Hepatocyte (in vitro differentiated cells): Measurements from ENCODE around the gene CKB. TPM values are rescaled to one million over a fixed set of nuclear protein-coding genes. Genes with fewer than 3 reads are reported as not detected.
A peak's percentile ranks its signal among the peaks of the same experiment; 100 is the strongest.

ENCODE experiments used
- DNase-seq: peaks from one replicate; pipeline ENCODE4 v3.0.0-alpha.2; 2016; ENCODE audit warnings: low spot score
- H2AFZ ChIP-seq: fragments of 200-600 bp; sonication (generic); 2 replicates; pipeline ENCODE4 v1.6.0; 2016; ENCODE audit warnings: antibody characterized with exemption, mild to moderate bottlenecking
- H3K27ac ChIP-seq: fragments of 200-600 bp; sonication (generic); 2 replicates; pipeline ENCODE4 v1.5.1; 2016; ENCODE audit warnings: mild to moderate bottlenecking
- H3K27me3 ChIP-seq: fragments of 200-600 bp; sonication (generic); 2 replicates; pipeline ENCODE4 v1.6.1; 2016
- H3K36me3 ChIP-seq: fragments of 200-600 bp; sonication (generic); replicated peaks from 2 replicates; pipeline ENCODE4 v1.5.1; 2016; ENCODE audit warnings: low read depth; ENCODE audit not compliant: insufficient read depth
- H3K4me1 ChIP-seq: fragments of 200-600 bp; sonication (generic); 2 replicates; pipeline ENCODE4 v1.5.1; 2016; ENCODE audit warnings: mild to moderate bottlenecking, moderate library complexity; ENCODE audit not compliant: insufficient read depth
- H3K4me2 ChIP-seq: fragments of 200-600 bp; sonication (generic); 2 replicates; pipeline ENCODE4 v1.6.0; 2016
- H3K4me3 ChIP-seq: fragments of 200-600 bp; sonication (generic); 2 replicates; pipeline ENCODE4 v1.5.1; 2016; ENCODE audit warnings: mild to moderate bottlenecking
- H3K79me2 ChIP-seq: fragments of 200-600 bp; sonication (generic); 2 replicates; pipeline ENCODE4 v1.6.0; 2017; ENCODE audit warnings: mild to moderate bottlenecking
- H3K9me2 ChIP-seq: fragments of 200-600 bp; sonication (generic); replicated peaks from 2 replicates; pipeline ENCODE4 v1.6.0; 2017; ENCODE audit warnings: mild to moderate bottlenecking; ENCODE audit not compliant: insufficient read depth
- H3K9me3 ChIP-seq: fragments of 200-600 bp; sonication (generic); 2 replicates; pipeline ENCODE4 v1.5.1; 2016; ENCODE audit warnings: low read depth, mild to moderate bottlenecking
- H4K20me1 ChIP-seq: fragments of 200-600 bp; sonication (generic); 2 replicates; pipeline ENCODE4 v1.6.0; 2016; ENCODE audit warnings: mild to moderate bottlenecking; ENCODE audit not compliant: insufficient read depth, poor library complexity, severe bottlenecking
- CTCF ChIP-seq: fragments of 200-600 bp; sonication (generic); IDR thresholded peaks from 2 replicates; pipeline ENCODE4 v1.5.1; 2016; ENCODE audit warnings: antibody characterized with exemption, mild to moderate bottlenecking; ENCODE audit not compliant: poor library complexity
- EZH2 ChIP-seq: fragments of 200-600 bp; sonication (generic); IDR thresholded peaks from 2 replicates; pipeline ENCODE4 v1.6.1; 2016; ENCODE audit warnings: antibody characterized with exemption, mild to moderate bottlenecking, borderline replicate concordance
- EZH2phosphoT487 ChIP-seq: fragments of 200-600 bp; sonication (generic); IDR thresholded peaks from one replicate; pipeline ENCODE4 v1.6.1; 2018; ENCODE audit warnings: antibody characterized with exemption, mild to moderate bottlenecking, low read depth, moderate library complexity; ENCODE audit not compliant: unreplicated experiment, severe bottlenecking
- WGBS: methylation state at CpG from one replicate; pipeline ENCODE4 v1.1.6; 2016; ENCODE audit warnings: low lambda C conversion rate; ENCODE audit errors: missing lambda C conversion rate; 5-methylcytosine and 5-hydroxymethylcytosine counted together
- polyA plus RNA-seq: library from polyadenylated mRNA; unstranded; fragments of >200 nt; fragmentation: Nextera tagmentation; extraction: Ambion mirVana; gene quantifications from 2 replicates; pipeline ENCODE4 v1.2.1, GENCODE V29; 2016
- total RNA-seq: library from RNA; depleted of rRNA; stranded (reverse); fragments of >200 nt; gene quantifications from 2 replicates; pipeline ENCODE4 v1.2.3, GENCODE V29; 2014

Gene CKB
- total and polyA plus RNA-seq, 2 experiments from 2014 or later = 682 to 2,829 TPM

GRCh38 chr14:103520269-103520656, 2.4 kb downstream of the CKB start:
- Histone ChIP-seq H3K9me3 (no peaks in the 10 kb centered on the region), H3K4me3 (peak overlapping the region; percentile 91), H3K4me2 (peak overlapping the region; percentile 100), H3K79me2 (peaks cover 25% of the 10 kb centered on the region), H3K9me2 (no peaks in the 10 kb centered on the region), H4K20me1 (peaks cover 27% of the 10 kb centered on the region), H3K4me1 (peaks cover 47% of the 10 kb centered on the region), H3K27ac (peak overlapping the region; percentile 90), H3K36me3 (no peaks in the 10 kb centered on the region), H2AFZ (no peak overlapping the region), H3K27me3 (peaks cover 4% of the 10 kb centered on the region)
- WGBS = 75% methylated on average over 10 of the region's 10 CpGs
- peak; percentile 8 for DNase-seq
- no peak for TF ChIP-seq CTCF
- no peak for TF ChIP-seq EZH2
- TF ChIP-seq EZH2phosphoT487 = no peak

GRCh38 chr14:103519837-103520212, 2.8 kb downstream of the CKB start:
- no peak for TF ChIP-seq EZH2phosphoT487
- no peak for TF ChIP-seq CTCF
- TF ChIP-seq EZH2 = no peak
- no peaks in the 10 kb centered on the region for H3K9me2 ChIP-seq

GRCh38 chr14:103519043-103519836, 3.4 kb downstream of the CKB start:
- TF ChIP-seq CTCF (no peak), EZH2phosphoT487 (no peak), EZH2 (no peak)
- Histone ChIP-seq H2AFZ (no peak overlapping the region), H3K4me3 (no peak overlapping the region), H3K36me3 (no peaks in the 10 kb centered on the region), H3K4me2 (peak overlapping the region; percentile 100), H3K27me3 (peaks cover 4% of the 10 kb centered on the region), H3K27ac (peak overlapping the region; percentile 90), H3K79me2 (peaks cover 25% of the 10 kb centered on the region), H4K20me1 (peaks cover 27% of the 10 kb centered on the region), H3K9me2 (no peaks in the 10 kb centered on the region), H3K4me1 (peaks cover 40% of the 10 kb centered on the region), H3K9me3 (no peaks in the 10 kb centered on the region)
- DNase-seq = peak; percentile 39
- 71% methylated on average over 12 of the region's 13 CpGs for WGBS

More at GRCh38 chr14:103519837-103520212, 2.8 kb downstream of the CKB start:
- H4K20me1 ChIP-seq = peaks cover 27% of the 10 kb centered on the region
- WGBS = 82% methylated on average over 22 of the region's 22 CpGs
- H3K27me3 ChIP-seq = peaks cover 4% of the 10 kb centered on the region
- H3K27ac ChIP-seq = peak overlapping the region; percentile 90
- H3K4me2 ChIP-seq = peak overlapping the region; percentile 100
- peaks cover 46% of the 10 kb centered on the region for H3K4me1 ChIP-seq
- H2AFZ ChIP-seq = no peak overlapping the region
- no peak overlapping the region for H3K4me3 ChIP-seq
- peaks cover 25% of the 10 kb centered on the region for H3K79me2 ChIP-seq
- no peaks in the 10 kb centered on the region for H3K36me3 ChIP-seq
- no peaks in the 10 kb centered on the region for H3K9me3 ChIP-seq
- DNase-seq = peak; percentile 36
